ENCODE measurements around the gene DOK6. TPM values are rescaled to one million over a fixed set of nuclear protein-coding genes. Genes with fewer than 3 reads are reported as not detected.
A peak's percentile ranks its signal among the peaks of the same experiment; 100 is the strongest.

Gene DOK6
- total and polyA plus RNA-seq, 11 donors: 0.46 to 9.7 (median 2.9) TPM

GRCh38 chr18:69674292-69674877, 273.7 kb downstream of the DOK6 start:
- Histone ChIP-seq H3K4me1 (no peaks in the 10 kb centered on the region), H3K36me3 (no peaks in the 10 kb centered on the region), H3K4me3 (no peak overlapping the region), H3K27me3 (no peaks in the 10 kb centered on the region), H3K9me3 (no peaks in the 10 kb centered on the region), H3K27ac (no peak overlapping the region)
- DNase-seq: no peak
- ATAC-seq: peak in 1 of 4 donors; percentile 36
- intact Hi-C loops (cut with DNase I): no loop called here
- 75 to 91% (median 87%) methylated on average over 2 of the region's 2 CpGs for WGBS, 4 donors
- TF ChIP-seq CTCF (IDR thresholded peaks at IDR 0.05) (no peak), POLR2A (IDR thresholded peaks at IDR 0.05) (no peak)

- ATAC-seq (no peak), DNase-seq (no peak)
- Histone ChIP-seq H3K27ac (no peak overlapping the region), H3K9me3 (no peaks in the 10 kb centered on the region), H3K4me3 (no peak overlapping the region), H3K27me3 (no peaks in the 10 kb centered on the region), H3K4me1 (no peaks in the 10 kb centered on the region), H3K36me3 (no peaks in the 10 kb centered on the region)
- intact Hi-C loops (cut with DNase I): no loop called here
- 93 to 97% (median 95%) methylated on average over 2 of the region's 2 CpGs for WGBS, 4 donors
- no peak for TF ChIP-seq POLR2A (IDR thresholded peaks at IDR 0.05)
These were observed 274.3 kb downstream of the DOK6 start for GRCh38 chr18:69674966-69675365.

GRCh38 chr18:69677595-69677994, 276.9 kb downstream of the DOK6 start:
- ATAC-seq: no peak
- intact Hi-C loops (cut with DNase I): no loop called here
- Histone ChIP-seq H3K27me3 (no peaks in the 10 kb centered on the region), H3K4me1 (no peaks in the 10 kb centered on the region), H3K27ac (no peak overlapping the region), H3K9me3 (no peaks in the 10 kb centered on the region), H3K36me3 (no peaks in the 10 kb centered on the region), H3K4me3 (no peak overlapping the region)
- TF ChIP-seq CTCF (IDR thresholded peaks at IDR 0.05) (no peak), POLR2A (IDR thresholded peaks at IDR 0.05) (no peak)
- DNase-seq: no peak
- WGBS, 4 donors: 96 to 98% (median 96%) methylated on average over 6 of the region's 6 CpGs

GRCh38 chr18:69680123-69680522, 279.4 kb downstream of the DOK6 start:
- WGBS, 4 donors: 61 to 68% (median 66%) methylated on average over 4 of the region's 4 CpGs
- Histone ChIP-seq H3K27me3 (no peaks in the 10 kb centered on the region), H3K27ac (no peak overlapping the region), H3K4me3 (no peak overlapping the region), H3K36me3 (no peaks in the 10 kb centered on the region), H3K9me3 (no peaks in the 10 kb centered on the region), H3K4me1 (peaks cover 0 to 1% (median 0%) of the 10 kb centered on the region in 12 donors)
- DNase-seq: no peak
- ATAC-seq: no peak
- no peak for TF ChIP-seq POLR2A (IDR thresholded peaks at IDR 0.05)
- intact Hi-C loops (cut with DNase I): no loop called here

GRCh38 chr18:69683176-69683575, 282.5 kb downstream of the DOK6 start:
- Histone ChIP-seq H3K9me3 (no peaks in the 10 kb centered on the region), H3K36me3 (no peaks in the 10 kb centered on the region), H3K4me1 (peaks cover 0 to 4% (median 0%) of the 10 kb centered on the region in 12 donors), H3K4me3 (no peak overlapping the region), H3K27me3 (no peaks in the 10 kb centered on the region), H3K27ac (no peak overlapping the region)
- DNase-seq (no peak), ATAC-seq (no peak)
- WGBS, 4 donors: 60 to 78% (median 68%) methylated on average over 2 of the region's 2 CpGs
- intact Hi-C loops (cut with DNase I): no loop called here
- TF ChIP-seq POLR2A (IDR thresholded peaks at IDR 0.05) (no peak), CTCF (IDR thresholded peaks at IDR 0.05) (no peak)
